ENCODE results near the gene SLC25A19. TPM values are rescaled to one million over a fixed set of nuclear protein-coding genes. Genes with fewer than 3 reads are reported as not detected.

Gene SLC25A19
- polyA plus RNA-seq, 1 of the 3 experiments (the other 2 are of a cell fraction) = 11.7 TPM

DNA sequence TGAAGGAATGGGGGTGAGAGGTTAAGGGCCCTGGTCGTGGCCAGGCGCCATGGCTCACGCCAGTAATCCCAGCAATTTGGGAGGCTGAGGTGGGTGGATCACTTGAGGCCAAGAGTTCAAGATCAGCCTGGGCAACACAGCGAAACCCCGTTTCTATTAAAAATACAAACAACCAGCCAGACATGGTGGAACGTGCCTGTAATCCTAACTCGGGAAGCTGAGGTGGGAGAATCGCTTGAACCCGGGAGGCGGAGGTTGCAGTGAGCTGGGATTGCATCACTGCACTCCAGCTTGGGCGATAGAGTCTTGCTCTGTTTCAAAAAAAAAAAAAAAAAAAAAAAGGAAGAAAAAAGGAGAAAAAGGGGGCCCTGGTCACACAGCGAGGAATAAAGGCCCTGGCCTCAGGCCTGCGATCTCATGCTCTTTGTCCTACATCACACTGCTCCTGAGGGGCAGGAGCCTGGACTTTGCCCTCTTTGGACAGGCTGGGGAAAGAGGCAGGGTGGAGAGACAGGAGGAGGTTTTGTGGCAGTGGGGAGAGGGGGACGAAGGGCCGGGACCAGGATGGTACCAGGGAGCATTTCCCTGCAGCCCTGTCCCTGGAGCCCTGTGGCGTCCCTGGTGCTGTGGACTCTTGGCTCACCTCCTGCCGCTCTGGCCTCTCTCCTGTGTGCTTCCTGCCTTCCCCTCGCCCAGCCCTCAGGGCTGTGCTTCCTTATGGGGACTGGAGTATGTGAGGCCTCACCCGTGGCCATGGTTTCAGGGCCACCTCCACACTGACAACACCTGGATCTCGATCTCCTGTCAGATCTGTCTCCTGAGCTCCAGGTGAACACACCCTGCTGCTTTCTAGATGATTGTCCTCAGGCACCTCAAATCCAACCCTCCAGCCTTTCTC, 19.7 kb upstream of the SLC25A19 start:
- H3K4me2 ChIP-seq = no peak overlapping the region
- H4K20me1 ChIP-seq (ENCODE audit: insufficient read depth) = no peaks in the 10 kb centered on the region
- no peak for DNase-seq
- no peak overlapping the region for H3K27ac ChIP-seq (ENCODE audit: low read depth in 2 of 2, low read length in 1 of 2)
- TF ChIP-seq, protein P1, sequence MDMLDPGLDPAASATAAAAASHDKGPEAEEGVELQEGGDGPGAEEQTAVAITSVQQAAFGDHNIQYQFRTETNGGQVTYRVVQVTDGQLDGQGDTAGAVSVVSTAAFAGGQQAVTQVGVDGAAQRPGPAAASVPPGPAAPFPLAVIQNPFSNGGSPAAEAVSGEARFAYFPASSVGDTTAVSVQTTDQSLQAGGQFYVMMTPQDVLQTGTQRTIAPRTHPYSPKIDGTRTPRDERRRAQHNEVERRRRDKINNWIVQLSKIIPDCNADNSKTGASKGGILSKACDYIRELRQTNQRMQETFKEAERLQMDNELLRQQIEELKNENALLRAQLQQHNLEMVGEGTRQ (IDR thresholded peaks at IDR 0.05; ENCODE audit: borderline replicate concordance, low read depth, low read length) = no peak
- TF ChIP-seq, protein P2, sequence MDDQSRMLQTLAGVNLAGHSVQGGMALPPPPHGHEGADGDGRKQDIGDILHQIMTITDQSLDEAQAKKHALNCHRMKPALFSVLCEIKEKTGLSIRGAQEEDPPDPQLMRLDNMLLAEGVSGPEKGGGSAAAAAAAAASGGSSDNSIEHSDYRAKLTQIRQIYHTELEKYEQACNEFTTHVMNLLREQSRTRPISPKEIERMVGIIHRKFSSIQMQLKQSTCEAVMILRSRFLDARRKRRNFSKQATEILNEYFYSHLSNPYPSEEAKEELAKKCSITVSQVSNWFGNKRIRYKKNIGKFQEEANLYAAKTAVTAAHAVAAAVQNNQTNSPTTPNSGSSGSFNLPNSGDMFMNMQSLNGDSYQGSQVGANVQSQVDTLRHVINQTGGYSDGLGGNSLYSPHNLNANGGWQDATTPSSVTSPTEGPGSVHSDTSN (IDR thresholded peaks at IDR 0.05) = no peak
- TF ChIP-seq, protein P3, sequence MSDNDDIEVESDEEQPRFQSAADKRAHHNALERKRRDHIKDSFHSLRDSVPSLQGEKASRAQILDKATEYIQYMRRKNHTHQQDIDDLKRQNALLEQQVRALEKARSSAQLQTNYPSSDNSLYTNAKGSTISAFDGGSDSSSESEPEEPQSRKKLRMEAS (IDR thresholded peaks at IDR 0.05; ENCODE audit: low read depth) = no peak
- TF ChIP-seq TCF12 (IDR thresholded peaks at IDR 0.05) (no peak), RXRA (IDR thresholded peaks at IDR 0.05; ENCODE audit: borderline replicate concordance, low read depth) (no peak), CHD2 (IDR thresholded peaks at IDR 0.05; ENCODE audit: low read length, partially characterized antibody) (no peak), NRF1 (IDR thresholded peaks at IDR 0.05; ENCODE audit: low read depth, low read length) (no peak)
- ChIA-PET CTCF (interaction anchor here (0.6 to 6.2 kb wide), 8 partner anchors 9 to 106 kb away, joined by 3 to 45 read pairs (median 4); partner anchors contain the start of gene MIF4GD), POLR2A (no interaction called here)
- H3K36me3 ChIP-seq (replicated peaks in 1 of 2; ENCODE audit: control insufficient read depth in 1 of 2, insufficient read depth in 2 of 2, low read length in 1 of 2) = no peaks in the 10 kb centered on the region
- no peaks in the 10 kb centered on the region for H3K9me3 ChIP-seq
- H3K9me2 ChIP-seq = no peaks in the 10 kb centered on the region
- no peak overlapping the region for H3K4me3 ChIP-seq (ENCODE audit: low read depth in 2 of 2, low read length in 1 of 2)
- no peaks in the 10 kb centered on the region for H3K79me2 ChIP-seq (ENCODE audit: insufficient read depth)
- no peak overlapping the region for H3K9ac ChIP-seq
- H3K4me1 ChIP-seq (ENCODE audit: control insufficient read depth in 1 of 2, insufficient read depth in 2 of 2, low read depth in 1 of 2, low read length in 1 of 2) = no peaks in the 10 kb centered on the region
- no peak overlapping the region for H2AFZ ChIP-seq (ENCODE audit: low read depth)
- H3K27me3 ChIP-seq (ENCODE audit: insufficient read depth) = no peaks in the 10 kb centered on the region
- no peaks in the 10 kb centered on the region for H3F3A ChIP-seq (replicated peaks; ENCODE audit: insufficient read depth)
- WGBS (ENCODE audit: low lambda C conversion rate) = 89% methylated on average over 20 of the region's 20 CpGs

DNA sequence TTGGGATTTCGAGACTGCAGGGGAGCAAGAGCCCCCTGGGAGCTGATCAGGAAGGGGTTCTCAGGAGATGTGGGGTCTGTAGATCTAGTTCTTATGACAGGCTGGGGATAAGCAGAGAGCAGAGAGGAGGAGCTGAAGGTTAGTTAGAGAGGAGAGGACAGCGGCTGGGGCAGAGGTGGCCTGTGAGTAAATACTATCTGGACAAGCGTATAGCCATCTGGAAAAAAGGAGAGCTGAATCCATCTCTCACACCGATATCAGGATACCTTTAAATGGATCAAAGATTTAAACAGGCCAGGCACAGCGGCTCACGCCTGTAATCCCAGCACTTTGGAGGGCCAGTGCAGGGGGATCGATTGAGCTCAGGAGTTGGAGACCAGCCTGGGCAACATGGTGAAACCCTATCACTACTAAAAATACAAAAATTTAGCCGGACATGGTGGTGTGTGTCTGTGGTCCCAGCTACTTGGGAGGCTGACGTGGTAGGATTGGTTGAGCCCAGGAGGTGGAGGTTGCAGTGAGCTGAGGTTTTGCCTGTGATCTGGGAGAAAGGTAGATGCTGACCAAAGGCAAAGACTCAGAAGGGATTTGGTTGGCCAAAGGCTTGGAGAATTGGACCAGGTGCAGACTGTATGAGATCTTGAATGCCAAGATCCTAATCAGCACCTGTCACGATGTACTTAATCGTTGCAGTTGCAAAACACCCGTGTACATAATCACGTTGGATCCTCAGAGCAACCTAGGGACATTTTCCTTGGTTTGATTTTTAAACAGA, 18.9 kb upstream of the SLC25A19 start:
- no peaks in the 10 kb centered on the region for H3F3A ChIP-seq (replicated peaks; ENCODE audit: insufficient read depth)
- no peak overlapping the region for H3K9ac ChIP-seq
- no peaks in the 10 kb centered on the region for H3K27me3 ChIP-seq (ENCODE audit: insufficient read depth)
- no peak overlapping the region for H3K4me3 ChIP-seq (ENCODE audit: low read depth in 2 of 2, low read length in 1 of 2)
- CTCF ChIA-PET = interaction anchor here (0.5 to 2.7 kb wide), 5 partner anchors 15 to 104 kb away, joined by 3 to 12 read pairs (median 7); partner anchors contain the start of gene SLC25A19
- no peaks in the 10 kb centered on the region for H4K20me1 ChIP-seq (ENCODE audit: insufficient read depth)
- TF ChIP-seq, protein P4, sequence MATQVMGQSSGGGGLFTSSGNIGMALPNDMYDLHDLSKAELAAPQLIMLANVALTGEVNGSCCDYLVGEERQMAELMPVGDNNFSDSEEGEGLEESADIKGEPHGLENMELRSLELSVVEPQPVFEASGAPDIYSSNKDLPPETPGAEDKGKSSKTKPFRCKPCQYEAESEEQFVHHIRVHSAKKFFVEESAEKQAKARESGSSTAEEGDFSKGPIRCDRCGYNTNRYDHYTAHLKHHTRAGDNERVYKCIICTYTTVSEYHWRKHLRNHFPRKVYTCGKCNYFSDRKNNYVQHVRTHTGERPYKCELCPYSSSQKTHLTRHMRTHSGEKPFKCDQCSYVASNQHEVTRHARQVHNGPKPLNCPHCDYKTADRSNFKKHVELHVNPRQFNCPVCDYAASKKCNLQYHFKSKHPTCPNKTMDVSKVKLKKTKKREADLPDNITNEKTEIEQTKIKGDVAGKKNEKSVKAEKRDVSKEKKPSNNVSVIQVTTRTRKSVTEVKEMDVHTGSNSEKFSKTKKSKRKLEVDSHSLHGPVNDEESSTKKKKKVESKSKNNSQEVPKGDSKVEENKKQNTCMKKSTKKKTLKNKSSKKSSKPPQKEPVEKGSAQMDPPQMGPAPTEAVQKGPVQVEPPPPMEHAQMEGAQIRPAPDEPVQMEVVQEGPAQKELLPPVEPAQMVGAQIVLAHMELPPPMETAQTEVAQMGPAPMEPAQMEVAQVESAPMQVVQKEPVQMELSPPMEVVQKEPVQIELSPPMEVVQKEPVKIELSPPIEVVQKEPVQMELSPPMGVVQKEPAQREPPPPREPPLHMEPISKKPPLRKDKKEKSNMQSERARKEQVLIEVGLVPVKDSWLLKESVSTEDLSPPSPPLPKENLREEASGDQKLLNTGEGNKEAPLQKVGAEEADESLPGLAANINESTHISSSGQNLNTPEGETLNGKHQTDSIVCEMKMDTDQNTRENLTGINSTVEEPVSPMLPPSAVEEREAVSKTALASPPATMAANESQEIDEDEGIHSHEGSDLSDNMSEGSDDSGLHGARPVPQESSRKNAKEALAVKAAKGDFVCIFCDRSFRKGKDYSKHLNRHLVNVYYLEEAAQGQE (IDR thresholded peaks at IDR 0.05; ENCODE audit: low read depth, low read length) = no peak
- no peak for TF ChIP-seq TAF1 (IDR thresholded peaks at IDR 0.05; ENCODE audit: borderline replicate concordance, low read depth, low read length)
- no peak overlapping the region for H3K4me2 ChIP-seq
- no peak overlapping the region for H3K27ac ChIP-seq (ENCODE audit: low read depth in 2 of 2, low read length in 1 of 2)
- 78% methylated on average over 13 of the region's 13 CpGs for WGBS (ENCODE audit: low lambda C conversion rate)
- no peaks in the 10 kb centered on the region for H3K9me2 ChIP-seq
- no peaks in the 10 kb centered on the region for H3K4me1 ChIP-seq (ENCODE audit: control insufficient read depth in 1 of 2, insufficient read depth in 2 of 2, low read depth in 1 of 2, low read length in 1 of 2)
- DNase-seq = no peak
- POLR2A ChIA-PET = no interaction called here
- no peaks in the 10 kb centered on the region for H3K9me3 ChIP-seq
- H3K79me2 ChIP-seq (ENCODE audit: insufficient read depth) = no peaks in the 10 kb centered on the region
- no peak overlapping the region for H2AFZ ChIP-seq (ENCODE audit: low read depth)
- no peaks in the 10 kb centered on the region for H3K36me3 ChIP-seq (replicated peaks in 1 of 2; ENCODE audit: control insufficient read depth in 1 of 2, insufficient read depth in 2 of 2, low read length in 1 of 2)

All from SK-N-SH (cell line).